Chondrocyte (in vitro differentiated cells): Measurements from ENCODE around the gene RAD51B. TPM values are rescaled to one million over a fixed set of nuclear protein-coding genes. Genes with fewer than 3 reads are reported as not detected.

Experiments used
- DNase-seq: peaks from one replicate; pipeline ENCODE4 v3.0.0; 2021; ENCODE audit warnings: mixed read lengths, low spot score
- H3K27ac Mint-ChIP-seq: one replicate; pipeline ENCODE4 v1.8.0; 2021; ENCODE audit warnings: mild to moderate bottlenecking, moderate library complexity, mixed read lengths; ENCODE audit not compliant: unreplicated experiment
- H3K27me3 Mint-ChIP-seq: 2 replicates; pipeline ENCODE4 v1.8.0; 2021; ENCODE audit warnings: low read depth, mixed read lengths
- H3K36me3 Mint-ChIP-seq: 2 replicates; pipeline ENCODE4 v1.8.0; 2021; ENCODE audit warnings: low read depth, mixed read lengths
- H3K4me1 Mint-ChIP-seq: 2 replicates; pipeline ENCODE4 v1.8.0; 2021; ENCODE audit warnings: low read depth, mild to moderate bottlenecking, mixed read lengths
- H3K4me3 Mint-ChIP-seq: one replicate; pipeline ENCODE4 v1.8.0; 2021; ENCODE audit warnings: mild to moderate bottlenecking, moderate library complexity, mixed read lengths; ENCODE audit not compliant: unreplicated experiment
- H3K9me3 Mint-ChIP-seq: 2 replicates; pipeline ENCODE4 v1.8.0; 2021; ENCODE audit warnings: low read depth, mixed read lengths
- total RNA-seq: library from RNA; stranded (reverse); gene quantifications from 3 replicates; pipeline ENCODE4 v1.2.1, GENCODE V29; 2021
- TF ChIP-seq, protein P1 (sequence below): fragments of 200-600 bp; sonication (generic); IDR thresholded peaks from 2 replicates; pipeline ENCODE4 v1.5.0; 2021; ENCODE audit warnings: antibody characterized with exemption, mild to moderate bottlenecking, moderate library complexity

RAD51B gene
- total RNA-seq, 1 donor from 2014 or later: 8.2 TPM

DNA sequence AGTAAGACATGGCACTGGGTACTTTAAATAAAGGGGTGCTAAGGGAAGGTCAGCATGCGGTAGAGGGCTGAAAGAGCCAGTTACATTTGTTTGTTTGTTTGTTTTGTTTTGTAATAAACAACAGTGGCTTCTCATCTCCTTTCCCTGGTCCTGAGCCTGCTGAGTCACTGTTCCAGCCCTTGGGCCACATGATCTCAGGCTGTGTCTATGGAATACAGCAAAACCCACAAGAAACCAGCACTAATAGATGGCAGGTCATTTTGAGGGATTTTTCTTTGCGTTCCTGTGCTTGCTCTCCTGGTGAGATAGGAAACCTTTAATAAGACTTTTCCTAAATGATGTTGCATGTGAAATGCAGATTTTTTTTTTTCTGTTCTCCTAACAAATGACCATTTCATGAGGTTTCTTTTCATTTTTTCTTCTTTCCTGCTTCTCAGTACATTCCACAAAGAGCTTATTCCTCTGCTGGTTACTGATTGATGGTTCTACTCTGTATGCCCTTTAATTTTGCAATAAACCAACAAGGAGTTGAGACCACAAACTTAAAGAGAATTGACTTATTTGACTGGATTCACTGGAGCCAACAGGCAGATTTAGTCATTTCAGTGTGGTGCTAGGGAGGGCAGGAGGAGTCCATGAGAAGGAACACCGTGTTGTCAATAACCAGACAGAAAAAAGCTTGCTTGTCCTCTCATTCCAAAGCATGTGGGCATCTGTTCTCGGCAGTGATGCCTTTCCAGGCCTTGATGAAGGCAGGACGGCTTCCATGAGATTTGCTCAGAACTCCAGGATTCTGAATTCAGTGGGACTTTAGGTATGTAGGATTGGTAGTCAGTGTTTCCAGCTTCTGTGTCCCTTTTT lies 459.2 kb downstream of the RAD51B start:
- Mint-ChIP-seq H3K36me3 (no peaks in the 10 kb centered on the region), H3K27me3 (no peaks in the 10 kb centered on the region), H3K4me3 (no peak overlapping the region), H3K27ac (peak overlapping the region; percentile 54), H3K4me1 (peaks cover 11% of the 10 kb centered on the region), H3K9me3 (no peaks in the 10 kb centered on the region)
- TF ChIP-seq, protein P1, sequence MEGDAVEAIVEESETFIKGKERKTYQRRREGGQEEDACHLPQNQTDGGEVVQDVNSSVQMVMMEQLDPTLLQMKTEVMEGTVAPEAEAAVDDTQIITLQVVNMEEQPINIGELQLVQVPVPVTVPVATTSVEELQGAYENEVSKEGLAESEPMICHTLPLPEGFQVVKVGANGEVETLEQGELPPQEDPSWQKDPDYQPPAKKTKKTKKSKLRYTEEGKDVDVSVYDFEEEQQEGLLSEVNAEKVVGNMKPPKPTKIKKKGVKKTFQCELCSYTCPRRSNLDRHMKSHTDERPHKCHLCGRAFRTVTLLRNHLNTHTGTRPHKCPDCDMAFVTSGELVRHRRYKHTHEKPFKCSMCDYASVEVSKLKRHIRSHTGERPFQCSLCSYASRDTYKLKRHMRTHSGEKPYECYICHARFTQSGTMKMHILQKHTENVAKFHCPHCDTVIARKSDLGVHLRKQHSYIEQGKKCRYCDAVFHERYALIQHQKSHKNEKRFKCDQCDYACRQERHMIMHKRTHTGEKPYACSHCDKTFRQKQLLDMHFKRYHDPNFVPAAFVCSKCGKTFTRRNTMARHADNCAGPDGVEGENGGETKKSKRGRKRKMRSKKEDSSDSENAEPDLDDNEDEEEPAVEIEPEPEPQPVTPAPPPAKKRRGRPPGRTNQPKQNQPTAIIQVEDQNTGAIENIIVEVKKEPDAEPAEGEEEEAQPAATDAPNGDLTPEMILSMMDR: no peak
- no peak for DNase-seq

DNA sequence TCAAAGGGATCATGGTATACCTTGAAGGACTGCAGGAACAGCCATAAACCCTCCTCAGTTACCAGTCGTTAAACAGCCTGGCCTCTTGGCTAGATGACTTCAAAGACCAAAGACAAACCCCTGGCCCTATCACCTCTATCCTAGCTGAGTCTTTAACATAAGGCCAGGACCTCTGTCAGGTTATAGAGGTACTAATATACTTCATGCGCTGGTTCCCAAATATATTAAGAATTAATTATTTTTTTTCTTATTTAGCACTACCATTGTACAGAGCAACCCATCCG lies 459.8 kb downstream of the RAD51B start:
- H3K4me3 Mint-ChIP-seq: no peak overlapping the region

DNA sequence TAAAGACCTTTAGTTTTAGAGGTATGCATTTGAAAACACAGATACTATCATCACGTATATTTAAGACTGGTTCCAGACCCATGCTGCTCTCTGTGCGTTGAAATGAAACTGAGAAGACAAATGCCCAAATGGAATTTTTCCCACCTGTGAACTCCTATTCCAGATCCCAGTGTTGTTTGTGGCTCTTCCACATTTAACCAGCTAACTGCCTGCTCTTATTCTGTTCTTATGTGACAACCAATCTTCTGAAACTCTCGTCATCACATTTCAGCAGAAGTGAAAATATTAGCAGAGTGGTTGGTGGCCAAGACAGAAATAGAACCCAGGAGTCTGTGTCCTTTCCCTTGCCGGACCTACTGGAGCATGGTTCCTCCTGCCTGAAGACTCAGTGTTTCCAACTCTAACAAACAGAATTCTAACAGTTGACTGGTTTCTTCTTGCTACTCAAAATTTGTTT lies 460.2 kb downstream of the RAD51B start:
- Mint-ChIP-seq H3K27me3 (no peaks in the 10 kb centered on the region), H3K4me3 (no peak overlapping the region), H3K9me3 (no peaks in the 10 kb centered on the region), H3K36me3 (no peaks in the 10 kb centered on the region), H3K27ac (no peak overlapping the region), H3K4me1 (peaks cover 11% of the 10 kb centered on the region)
- no peak for DNase-seq
- TF ChIP-seq, protein P1: no peak

More for the DNA sequence above, 459.8 kb downstream of the RAD51B start:
- TF ChIP-seq, protein P1: no peak
- H3K27me3 Mint-ChIP-seq: no peaks in the 10 kb centered on the region
- no peaks in the 10 kb centered on the region for H3K36me3 Mint-ChIP-seq
- no peak for DNase-seq
- peaks cover 11% of the 10 kb centered on the region for H3K4me1 Mint-ChIP-seq
- H3K9me3 Mint-ChIP-seq: no peaks in the 10 kb centered on the region
- H3K27ac Mint-ChIP-seq: no peak overlapping the region

DNA sequence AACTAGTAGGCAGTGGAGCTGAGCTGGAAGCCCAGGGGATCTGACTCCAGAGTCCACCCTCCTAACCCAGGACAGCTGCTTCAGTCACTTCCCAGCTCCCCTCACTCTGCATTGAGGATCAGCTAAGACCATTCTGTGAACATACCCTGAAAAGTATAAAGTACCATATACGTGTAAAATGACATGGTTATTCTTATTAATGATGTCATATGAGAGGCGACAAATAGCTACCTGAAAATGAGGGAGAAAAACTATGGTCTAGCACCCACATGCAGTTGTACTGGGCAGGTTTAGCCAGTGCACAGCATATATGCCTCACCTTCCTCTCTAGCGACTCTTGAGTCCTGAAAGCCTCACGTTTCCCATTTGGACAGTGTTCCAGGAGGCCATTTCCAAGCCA lies 461.9 kb downstream of the RAD51B start:
- DNase-seq: no peak
- no peaks in the 10 kb centered on the region for H3K36me3 Mint-ChIP-seq
- peaks cover 11% of the 10 kb centered on the region for H3K4me1 Mint-ChIP-seq
- H3K27me3 Mint-ChIP-seq: no peaks in the 10 kb centered on the region
- no peaks in the 10 kb centered on the region for H3K9me3 Mint-ChIP-seq
- H3K4me3 Mint-ChIP-seq: no peak overlapping the region
- TF ChIP-seq, protein P1: no peak
- no peak overlapping the region for H3K27ac Mint-ChIP-seq

DNA sequence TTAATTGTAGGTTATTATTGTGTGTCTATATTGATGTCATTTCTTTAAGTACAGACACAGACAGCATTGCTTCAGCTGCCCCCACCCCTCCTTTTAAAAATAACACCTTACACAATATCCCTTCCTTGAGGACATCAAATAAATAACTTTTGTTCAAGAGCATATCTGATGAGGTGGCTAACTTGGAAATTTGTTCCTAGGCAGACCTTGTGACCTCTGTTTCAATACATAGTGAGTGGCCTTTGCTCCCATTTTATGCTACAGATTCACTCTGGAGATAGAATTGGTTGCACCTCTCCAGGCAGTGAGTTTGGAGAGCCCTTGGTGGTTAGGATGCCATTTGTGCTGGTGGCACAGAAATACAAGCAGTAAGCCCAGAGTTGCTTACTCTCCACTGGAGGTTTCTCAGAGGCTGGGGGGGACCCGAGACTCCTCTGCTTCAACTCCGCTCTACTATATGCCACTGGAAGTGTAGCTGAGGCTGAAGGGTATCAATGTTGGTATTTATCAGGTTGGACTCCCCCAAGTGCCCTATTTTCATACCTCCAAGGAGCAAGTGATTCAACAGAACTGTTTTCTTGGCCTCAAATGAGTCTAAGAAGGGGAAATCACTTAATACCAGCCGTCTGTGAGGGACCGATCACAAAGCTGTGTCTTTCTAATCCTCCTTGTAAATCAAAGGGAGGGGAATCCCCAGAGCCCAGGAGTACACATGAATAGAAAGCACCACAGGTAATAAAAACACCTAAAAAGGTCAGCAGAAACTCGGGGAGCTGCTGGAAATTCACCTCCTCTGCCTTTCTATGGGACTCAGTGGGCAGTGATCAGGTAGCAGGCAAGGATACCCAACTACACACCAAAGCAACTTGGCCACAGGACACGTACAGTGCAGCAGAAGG lies 463.1 kb downstream of the RAD51B start:
- H3K27me3 Mint-ChIP-seq: no peaks in the 10 kb centered on the region
- TF ChIP-seq, protein P1: no peak
- no peaks in the 10 kb centered on the region for H3K9me3 Mint-ChIP-seq
- no peak overlapping the region for H3K4me3 Mint-ChIP-seq
- H3K27ac Mint-ChIP-seq: no peak overlapping the region
- no peaks in the 10 kb centered on the region for H3K36me3 Mint-ChIP-seq
- peaks cover 11% of the 10 kb centered on the region for H3K4me1 Mint-ChIP-seq
- DNase-seq: no peak
